Epidermal melanocyte (primary cell): ENCODE measurements around the gene GPT2.
"Not testable (repeated sequence)": the region's sequence is repeated elsewhere in the genome, so short reads cannot be mapped to it uniquely, and the experiment has no call there.

Source experiments
- DNase-seq: peaks from one replicate; pipeline ENCODE4 v3.0.0; 2011; ENCODE audit warnings: low spot score; ENCODE audit not compliant: insufficient read length

Gene GPT2

DNA sequence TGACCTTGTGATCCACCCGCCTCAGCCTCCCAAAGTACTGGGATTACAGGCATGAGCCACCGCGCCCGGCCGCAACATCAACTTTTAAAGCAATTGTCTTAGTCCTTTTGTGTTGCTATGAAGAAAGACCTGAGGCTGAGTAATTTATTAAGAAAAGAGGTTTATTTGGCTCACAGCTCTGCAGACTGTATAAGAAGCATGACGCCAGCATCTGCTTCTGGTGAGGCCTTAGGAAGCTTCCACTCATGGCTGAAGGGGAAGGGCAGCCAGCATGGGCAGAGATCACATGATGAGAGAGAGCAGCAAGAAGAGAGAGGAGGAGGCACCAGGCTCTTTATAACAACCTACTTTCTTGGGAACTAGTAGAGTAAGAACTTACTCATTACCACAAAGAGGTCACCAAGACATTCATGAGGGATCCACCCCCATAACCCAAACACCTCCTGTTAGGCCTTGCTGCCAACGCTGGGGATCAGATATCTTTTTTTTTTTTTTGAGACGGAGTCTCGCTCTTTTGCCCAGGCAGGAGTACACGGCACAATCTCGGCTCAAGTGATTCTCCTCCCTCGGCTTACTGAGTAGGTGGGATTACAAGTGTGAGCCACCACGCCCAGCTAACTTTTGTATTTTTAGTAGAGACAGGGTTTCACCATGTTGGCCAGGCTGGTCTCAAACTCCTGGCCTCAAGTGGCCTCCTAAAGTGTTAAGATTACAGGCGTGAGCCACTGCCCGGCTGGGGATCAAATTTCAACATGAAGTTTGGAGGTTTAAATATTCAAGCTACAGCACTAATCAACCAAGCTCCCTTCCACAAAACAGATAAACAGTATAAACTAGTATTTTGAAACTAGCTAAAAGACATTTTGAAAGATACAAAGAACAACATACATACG lies 21.4 kb upstream of the GPT2 start:
- DNase-seq = no peak

DNA sequence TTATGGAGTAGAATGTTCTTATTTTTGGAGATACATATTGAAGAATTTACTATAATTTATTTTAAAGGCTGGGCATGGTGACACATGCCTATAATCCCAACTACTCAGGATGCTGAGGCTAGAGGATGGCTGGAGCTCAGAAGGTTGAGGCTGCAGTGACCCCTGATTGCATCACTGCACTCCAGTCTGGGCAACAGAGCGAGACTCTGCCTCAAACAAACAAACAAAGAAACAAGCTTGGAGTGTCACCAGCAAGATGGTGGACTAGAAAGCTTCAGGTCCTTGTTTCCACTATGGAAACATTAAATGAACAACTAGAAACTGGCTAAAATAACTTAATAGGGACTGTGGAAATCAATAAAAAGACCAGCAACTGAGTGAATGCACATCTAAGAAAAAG lies 17.9 kb upstream of the GPT2 start:
- DNase-seq = no peak

DNA sequence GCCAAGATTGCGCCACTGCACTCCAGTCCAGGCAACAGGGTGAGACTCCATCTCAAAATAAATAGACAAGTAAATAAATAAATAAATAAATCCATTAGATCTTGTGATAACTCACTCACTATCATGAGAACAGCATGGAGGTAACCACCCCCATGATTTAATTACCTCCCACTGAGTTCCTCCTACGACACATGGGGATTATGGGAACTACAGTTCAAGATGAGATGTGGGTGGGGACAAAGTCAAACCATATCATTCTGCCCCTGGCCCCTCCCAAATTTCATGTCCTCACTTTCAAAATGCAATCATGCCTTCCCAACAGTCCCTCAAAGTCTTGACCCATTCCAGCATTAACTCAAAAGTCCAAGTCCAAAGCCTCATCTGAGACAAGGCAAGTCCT lies 16.7 kb upstream of the GPT2 start:
- not testable (repeated sequence) for DNase-seq

DNA sequence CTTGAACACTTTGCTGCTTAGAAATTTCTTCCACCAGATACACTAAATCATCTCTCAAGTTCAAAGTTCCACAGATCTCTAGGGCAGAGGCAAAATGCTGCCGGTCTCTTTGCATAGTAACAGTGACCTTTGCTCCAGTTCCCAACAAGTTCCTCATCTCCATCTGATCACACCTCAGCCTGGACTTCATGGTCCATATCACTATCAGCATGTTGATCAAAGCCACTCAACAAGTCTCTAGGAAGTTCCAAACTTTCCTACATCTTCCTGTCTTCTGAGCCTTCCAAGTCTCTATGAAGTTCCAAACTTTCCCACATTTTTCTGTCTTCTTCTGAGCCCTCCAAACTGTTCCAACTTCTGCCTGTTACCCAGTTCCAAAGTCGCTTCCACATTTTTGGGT lies 15.3 kb upstream of the GPT2 start:
- not testable (repeated sequence) for DNase-seq

DNA sequence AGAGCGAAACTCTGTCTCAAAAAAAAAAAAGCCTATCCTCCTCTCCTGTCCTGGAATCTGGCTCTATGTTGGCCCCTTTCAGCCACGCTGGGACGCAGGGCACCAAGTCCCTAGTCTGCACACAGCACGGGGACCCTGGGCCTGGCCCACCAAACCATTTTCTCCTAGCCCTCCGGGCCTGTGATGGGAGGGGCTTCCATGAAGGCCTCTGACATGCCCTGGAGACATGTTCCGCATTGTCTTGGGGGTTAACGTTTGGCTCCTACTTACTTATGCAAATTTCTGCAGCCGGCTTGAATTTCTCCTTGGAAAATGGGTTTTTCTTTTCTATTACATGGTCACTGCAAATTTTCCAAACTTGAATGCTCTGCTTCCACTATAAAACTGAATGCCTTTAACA lies 12.6 kb upstream of the GPT2 start:
- no peak for DNase-seq

DNA sequence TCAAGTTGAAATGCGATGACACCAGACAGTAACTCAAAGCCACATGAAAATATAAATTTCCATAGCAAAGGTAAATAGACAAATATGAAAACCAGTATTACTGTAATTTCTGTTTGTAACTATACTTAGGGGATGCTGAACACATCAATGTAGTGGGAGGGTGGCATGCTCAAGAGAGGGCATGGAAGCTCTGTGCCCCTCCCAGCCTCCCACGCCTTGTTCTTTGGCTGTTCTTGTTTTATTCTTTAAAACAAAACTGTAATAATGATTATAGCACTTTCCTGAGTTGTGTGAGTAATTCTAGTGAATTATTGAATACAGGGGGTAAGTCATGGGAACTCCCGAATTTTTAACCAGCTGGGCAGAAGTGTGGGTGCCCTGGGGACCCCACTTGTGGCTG lies 11.0 kb upstream of the GPT2 start:
- no peak for DNase-seq

DNA sequence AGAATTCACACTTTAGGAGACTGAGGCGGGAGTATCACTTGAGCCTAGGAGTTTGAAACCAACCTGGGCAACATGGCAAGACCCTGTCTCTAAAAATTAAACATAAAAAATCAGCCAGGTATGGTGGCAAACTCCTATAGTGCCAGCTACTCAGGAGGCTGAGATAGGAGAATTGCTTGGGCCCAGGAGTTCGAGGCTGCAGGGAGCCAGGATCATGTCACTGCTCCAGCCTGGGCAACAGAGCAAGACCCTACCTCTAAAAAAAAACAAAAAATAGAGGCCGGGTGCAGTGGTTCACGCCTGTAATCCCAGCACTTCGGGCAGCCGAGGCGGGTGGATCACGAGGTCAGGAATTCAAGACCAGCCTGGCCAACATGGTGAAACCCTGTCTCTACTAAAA lies 8.9 kb upstream of the GPT2 start:
- no peak for DNase-seq

DNA sequence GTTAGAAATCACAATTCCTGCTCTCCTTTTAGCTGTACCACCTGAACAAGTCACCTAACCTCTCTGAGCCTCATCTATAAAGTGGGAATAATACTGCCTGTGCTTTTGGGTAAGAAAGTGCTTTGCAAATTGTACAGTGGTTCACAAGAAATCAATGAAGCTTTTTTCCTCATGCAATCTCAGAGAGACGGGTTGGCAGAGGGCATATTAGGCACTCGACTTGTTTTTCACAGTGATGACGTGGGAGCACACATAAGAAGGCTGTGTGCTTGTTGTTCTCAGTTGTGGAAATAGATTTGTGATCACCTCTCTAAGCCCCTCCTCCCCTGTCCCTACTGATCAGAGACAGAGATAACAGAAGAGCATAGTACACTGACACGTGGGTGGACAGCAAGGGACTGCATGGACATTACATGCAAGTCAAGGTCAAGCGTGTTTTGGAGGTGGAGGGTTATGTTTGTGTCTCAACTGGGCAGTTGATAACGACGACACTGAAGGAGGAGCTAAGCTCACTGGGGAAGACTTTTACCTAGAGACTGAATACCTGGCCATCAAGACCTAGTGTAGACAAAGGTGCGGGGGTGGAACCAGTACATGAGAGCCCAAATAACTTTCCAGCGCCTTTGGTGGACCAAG lies 1.7 kb upstream of the GPT2 start:
- DNase-seq = no peak

DNA sequence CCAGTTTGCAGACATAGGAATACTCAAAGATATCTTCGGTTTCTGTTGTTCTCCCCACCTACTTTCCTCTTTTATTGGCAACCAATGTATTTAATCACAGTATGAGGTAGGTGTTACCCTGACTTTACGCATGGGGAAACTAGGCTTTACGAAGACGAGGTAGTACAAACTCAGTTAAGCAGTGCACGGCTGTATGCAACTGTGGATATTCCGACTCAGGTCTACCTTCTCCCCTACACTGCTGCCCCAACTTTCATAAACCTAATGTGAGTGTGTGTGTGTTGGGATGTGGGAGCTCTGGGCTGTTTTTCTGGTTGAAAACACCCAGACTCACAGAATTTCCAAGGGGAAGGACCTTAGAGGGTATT lies 1.2 kb upstream of the GPT2 start:
- no peak for DNase-seq

DNA sequence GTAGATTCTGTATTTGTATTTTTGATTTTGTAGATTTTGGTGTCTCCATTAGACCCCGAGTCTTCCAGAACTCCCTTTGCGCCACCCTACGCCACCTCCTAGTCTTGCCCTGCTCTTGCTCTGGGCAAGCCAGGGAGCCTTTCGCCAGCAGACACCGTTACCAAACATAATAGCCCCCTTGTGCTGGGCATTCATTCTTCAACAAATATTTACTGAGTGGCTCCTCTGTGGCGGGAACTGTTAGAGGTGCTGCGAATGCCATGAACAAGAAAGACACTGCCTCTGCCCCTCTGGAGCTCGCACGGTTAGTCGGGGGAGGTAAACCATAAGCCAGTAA lies 841 bp upstream of the GPT2 start:
- DNase-seq = no peak

DNA sequence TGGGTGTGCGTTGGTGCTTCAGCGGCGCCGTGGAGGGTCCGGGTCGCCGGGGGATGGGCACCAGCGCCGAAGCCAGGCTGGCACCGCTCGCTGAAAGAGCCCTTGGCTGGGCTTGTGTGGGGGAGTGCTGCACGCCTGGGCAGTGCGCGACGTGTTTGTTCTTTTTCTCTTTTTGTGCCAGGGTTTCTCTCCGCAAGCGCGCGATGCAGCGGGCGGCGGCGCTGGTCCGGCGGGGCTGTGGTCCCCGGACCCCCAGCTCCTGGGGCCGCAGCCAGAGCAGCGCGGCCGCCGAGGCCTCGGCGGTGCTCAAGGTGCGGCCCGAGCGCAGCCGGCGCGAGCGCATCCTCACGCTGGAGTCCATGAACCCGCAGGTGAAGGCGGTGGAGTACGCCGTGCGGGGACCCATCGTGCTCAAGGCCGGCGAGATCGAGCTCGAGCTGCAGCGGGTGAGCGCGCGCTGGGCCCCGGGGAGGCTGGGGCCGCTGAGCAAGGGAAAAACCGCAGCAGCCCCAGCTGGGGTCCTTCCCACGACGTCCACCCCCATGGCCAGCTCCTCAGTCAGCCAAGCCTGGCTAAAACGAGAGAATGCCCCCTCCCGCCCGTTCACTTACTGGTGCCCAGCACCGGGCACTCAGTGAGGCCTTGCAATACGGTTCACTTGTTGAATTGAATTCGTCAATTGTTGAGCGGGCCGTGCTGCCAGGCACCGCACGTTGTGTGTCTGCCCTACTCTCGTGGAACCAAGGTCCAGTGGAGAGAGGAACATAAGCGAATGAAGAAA lies 541 bp downstream of the GPT2 start:
- DNase-seq = no peak

DNA sequence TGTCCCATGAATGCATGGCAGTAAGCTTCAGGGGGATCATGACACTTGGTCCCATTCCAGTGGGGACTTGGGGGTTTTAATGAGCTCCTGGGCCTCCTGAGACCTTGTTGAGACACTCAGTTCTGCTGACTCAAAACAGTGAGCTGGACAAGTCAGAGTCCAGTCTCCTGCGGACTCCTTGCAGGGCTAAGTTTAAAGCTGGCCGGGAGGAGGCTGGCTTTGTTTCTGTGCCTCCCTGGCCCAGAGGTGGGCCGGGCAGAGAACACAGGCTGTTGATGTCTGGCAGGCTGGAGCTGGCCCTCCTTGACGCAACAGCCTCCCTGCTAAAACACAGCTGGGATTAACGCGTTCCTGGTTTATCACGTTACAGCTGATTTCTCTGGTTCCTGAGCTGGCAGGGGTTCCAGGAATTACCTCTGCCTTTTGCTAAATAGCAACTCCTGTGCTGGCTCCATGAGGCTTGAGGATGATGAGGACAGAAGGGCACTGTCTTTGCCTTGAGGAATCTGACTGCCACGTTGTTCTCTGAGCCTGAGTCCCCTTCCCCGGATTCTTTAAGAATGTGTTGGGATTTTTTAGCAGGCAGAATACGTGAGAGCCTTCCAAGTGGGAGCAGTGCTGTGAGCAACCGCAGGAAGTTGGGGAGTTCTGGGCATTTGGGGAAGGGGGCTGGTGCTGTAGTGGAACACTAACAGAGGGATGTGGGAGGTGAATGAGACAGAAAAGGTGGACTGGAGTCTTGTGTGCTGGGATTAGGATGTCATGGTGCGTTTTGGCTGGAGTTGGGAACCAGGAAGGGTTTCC lies 2.0 kb downstream of the GPT2 start:
- DNase-seq = no peak

DNA sequence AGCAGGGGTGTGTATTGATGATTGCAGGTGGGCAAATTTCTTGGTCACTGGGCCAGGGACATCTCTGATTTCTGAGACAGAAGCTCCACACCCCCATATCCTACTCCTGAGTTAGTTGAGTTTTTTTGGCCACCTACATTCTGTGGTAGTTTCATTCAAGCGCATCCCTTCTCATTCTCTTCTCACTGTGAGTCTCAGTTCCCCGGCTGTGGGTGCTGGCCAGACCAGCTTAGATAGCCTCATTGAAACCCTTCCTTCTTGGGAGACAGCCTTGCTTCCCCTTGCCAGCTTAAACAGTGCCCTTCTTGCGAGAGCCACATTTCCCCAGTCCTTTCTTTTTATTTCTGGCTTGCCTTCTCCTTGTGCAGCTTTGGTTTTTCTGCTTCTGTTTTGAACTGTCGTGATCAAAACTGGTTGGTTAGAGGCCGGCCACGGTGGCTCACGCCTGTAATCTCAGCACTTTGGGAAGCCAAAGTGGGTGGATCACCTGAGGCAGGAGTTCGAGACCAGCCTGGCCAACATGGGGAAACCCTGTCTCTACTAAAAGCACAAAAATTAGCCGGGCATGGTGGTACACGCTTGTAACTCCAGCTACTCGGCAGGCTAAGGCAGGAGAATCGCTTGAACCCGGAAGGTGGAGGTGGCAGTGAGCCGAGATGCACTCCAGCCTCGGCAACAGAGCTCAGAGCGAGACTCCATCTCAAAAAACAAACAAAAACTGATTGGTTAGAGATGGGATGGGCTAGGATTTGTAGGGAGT lies 2.8 kb downstream of the GPT2 start:
- no peak for DNase-seq

DNA sequence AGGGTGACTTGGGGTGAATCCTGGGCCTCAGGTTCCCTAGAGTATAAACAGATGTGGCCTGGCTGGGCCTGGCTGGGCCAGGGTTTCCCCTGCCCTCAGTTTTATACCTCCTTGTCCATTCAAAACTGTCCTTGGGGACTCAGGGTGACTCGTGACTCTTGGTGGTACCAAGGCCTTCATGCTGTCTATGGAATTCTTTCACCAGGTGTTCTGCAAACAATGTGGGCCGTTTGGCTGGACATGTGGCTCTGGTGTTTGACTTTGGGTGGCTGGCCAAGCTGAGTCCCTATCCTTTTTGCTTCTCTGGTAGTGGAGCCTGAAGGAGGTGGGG lies 3.3 kb downstream of the GPT2 start:
- no peak for DNase-seq

DNA sequence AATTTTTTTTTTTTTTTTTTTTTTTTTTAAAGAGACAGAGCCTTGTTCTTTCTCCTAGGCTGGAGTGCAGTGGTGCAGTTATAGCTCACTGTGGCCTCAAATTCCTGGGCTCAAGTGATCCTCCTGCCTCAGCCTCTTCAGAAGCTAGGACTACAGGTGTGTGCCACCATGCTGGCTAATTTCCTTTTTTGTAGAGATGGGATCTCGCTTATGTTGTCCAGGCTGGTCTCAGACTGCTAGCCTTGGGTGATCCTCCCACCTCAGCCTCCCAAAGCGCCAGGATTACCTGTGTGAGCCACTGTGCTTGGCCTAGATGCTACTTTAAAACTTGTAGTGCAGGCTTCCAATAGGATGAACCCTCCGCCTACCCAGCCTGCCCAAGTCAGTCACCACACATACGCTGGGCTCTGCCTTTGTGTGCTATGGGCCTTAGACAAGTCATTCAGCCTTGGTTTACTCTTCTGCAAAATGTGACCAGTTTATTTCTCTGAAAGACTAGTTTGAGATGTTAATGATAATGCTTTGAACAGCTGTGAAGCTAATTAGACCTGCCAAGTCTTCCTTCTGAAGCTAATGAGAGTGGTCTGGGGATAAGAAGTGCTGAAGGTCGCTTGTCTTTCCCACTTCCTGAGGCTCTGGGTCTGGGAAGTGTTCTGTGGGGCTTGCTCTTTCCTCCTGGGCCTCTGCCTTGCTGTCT lies 5.2 kb downstream of the GPT2 start:
- DNase-seq = no peak

DNA sequence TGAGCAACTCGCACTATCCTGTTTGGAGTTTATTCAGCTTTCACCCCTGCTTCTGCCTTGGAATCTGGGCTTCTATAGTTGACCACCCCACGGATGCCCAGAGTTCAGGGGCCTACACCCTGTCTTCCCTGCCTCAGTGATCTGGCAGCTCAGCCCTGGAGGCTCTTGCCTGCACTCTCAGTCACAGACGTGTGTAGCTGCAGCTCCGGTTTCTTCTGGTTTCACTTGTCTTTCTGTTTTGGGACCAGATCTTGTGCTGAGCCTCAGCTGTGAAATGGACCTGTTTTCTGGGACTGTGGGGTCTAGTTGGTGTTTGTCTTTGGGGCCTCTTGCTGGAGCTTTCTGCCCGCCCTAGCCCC lies 5.8 kb downstream of the GPT2 start:
- DNase-seq = no peak

DNA sequence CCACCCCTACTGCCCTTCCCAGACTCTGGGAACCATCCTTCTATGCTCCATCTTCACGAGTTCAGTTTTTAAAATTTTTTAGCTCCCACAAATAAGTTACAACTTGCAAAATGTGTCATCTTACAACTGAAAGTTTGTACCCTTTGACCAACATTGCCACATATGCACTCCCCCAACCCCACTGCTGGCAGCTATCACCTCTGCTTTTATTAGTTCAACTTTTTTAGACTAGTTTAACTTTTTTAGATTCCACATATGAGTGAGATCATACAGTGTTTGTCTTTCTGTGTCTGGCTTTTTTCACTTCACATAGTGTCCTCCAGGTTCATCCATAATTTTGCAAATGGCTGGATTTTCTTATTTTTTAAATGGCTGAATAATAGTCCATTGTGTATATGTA lies 7.7 kb downstream of the GPT2 start:
- DNase-seq = no peak

DNA sequence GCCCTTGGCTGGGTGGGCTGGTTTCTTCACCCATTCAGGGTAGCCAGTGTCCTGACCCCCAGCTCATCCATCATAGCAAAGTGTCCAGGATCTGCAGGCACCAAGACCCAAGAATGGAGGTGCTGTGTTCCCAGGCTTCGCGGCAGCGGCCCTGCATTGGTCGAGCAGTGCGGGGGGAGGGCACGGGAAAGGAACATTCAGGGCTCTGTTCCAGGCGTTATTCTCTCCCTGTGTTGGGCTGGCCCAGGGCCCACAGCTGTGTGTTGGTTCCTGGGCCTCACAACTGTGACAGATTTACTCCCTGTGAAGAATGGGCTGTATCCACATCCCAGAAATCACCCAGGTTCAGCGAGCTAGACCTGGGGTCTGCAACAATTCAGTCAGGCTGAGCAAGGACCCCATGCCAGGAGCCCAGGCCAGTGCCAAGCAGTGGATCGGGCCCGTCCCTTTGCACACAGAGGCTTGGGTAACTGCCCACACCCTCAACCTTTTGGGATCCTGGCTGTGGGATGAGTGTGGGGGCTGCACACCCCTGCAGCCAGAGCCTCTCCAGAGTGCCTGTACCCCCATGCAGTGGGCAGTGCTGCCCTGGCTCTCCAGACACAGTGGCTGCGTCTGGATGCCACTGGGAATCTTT lies 10.0 kb downstream of the GPT2 start:
- DNase-seq = no peak

DNA sequence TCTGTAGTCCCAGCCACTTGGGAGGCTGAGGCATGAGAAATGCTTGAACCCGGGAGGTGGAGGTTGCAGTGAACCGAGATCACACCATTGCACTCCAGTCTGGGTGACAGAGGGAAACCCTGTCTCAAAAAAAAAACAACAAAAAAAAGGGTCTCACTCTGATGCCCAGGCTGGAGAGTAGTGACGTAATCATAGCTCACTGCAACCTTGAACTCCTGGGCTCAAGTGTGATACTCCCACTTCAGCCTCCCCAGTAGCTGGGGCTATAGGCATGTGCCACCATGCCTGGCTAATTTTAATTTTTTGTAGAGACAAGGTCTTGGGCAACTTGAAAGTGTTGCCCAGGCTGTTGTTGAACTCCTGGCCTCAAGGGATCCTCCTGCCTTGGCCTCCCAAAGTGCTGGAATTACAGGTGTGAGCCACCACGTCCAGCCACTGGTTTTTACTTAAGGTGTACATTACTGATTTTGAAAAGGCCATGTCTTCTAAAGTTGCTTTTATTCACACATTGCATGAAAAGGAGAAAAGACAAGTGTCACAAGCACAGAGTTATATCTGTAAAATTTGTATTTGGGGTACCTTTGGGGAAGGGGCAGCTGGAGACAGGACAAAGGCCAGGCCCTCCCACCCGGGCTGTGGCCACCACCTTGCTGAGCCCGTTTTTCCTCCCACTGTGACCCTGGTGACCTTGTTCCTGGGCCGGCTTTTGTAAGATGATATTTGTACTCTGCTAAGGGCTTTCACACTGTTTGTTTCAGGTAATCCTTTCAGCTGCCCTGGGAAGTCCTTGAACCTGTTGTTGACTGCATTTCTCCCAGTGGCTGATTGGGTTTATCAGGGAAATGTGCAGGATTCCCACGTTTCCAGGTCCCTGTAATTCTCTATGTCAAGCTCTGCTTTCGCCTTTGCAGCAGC lies 11.5 kb downstream of the GPT2 start:
- DNase-seq = no peak
